ENCODE data around the gene CRHR1. TPM values are rescaled to one million over a fixed set of nuclear protein-coding genes. Genes with fewer than 3 reads are reported as not detected.

Gene CRHR1
- total RNA-seq, 1 donor from 2014 or later: not detected

GRCh38 chr17:45825792-45826191 is 41.7 kb downstream of the CRHR1 start:
- H3K27me3 ChIP-seq (ENCODE audit: control insufficient read depth, insufficient read depth, low read length): peaks cover 2% of the 10 kb centered on the region
- no peak for FAIRE-seq

DNA sequence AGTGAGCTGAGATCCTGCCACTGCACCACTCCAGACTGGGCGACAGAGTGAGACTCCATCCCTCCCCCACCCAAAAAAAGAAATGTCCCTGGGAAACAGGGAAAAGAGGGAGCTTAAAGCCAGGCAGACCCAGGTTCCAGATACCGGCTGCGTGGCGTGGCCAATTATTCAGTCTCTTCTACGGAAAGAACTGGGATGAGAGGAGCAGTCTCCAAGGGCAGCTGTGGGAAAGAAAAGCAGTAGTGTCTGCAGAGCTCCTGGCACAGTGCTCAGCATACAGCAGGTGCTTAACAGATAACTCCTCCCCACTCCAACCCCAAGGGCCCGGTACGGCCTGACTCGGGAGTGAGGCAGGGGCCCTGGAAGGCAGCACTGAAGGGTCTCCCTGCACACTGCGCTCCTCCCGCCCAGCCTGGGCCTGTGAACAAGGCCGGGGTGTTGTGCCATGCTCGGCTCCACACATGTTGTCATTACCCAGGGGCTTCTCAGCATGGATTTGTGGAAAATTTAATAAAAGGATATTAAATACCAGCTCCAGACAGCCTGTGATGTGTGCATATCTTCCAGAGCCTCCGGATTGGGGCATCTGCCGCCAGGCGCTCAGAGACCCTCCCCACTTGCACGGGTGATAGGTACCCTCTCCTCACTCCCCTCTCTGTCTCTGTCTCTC is 42.9 kb downstream of the CRHR1 start:
- Histone ChIP-seq H3K36me3 (ENCODE audit: control insufficient read depth, insufficient read depth, low read length) (no peaks in the 10 kb centered on the region), H3K4me3 (ENCODE audit: low read depth, low read length) (no peak overlapping the region), H3K27me3 (ENCODE audit: control insufficient read depth, insufficient read depth, low read length) (peaks cover 2% of the 10 kb centered on the region)
- DNase-seq (ENCODE audit: low read depth): no peak
- no peak for FAIRE-seq
- TF ChIP-seq, protein P1, sequence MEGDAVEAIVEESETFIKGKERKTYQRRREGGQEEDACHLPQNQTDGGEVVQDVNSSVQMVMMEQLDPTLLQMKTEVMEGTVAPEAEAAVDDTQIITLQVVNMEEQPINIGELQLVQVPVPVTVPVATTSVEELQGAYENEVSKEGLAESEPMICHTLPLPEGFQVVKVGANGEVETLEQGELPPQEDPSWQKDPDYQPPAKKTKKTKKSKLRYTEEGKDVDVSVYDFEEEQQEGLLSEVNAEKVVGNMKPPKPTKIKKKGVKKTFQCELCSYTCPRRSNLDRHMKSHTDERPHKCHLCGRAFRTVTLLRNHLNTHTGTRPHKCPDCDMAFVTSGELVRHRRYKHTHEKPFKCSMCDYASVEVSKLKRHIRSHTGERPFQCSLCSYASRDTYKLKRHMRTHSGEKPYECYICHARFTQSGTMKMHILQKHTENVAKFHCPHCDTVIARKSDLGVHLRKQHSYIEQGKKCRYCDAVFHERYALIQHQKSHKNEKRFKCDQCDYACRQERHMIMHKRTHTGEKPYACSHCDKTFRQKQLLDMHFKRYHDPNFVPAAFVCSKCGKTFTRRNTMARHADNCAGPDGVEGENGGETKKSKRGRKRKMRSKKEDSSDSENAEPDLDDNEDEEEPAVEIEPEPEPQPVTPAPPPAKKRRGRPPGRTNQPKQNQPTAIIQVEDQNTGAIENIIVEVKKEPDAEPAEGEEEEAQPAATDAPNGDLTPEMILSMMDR (IDR thresholded peaks at IDR 0.05; ENCODE audit: insufficient read depth, low read length, severe bottlenecking): no peak

More at GRCh38 chr17:45825792-45826191, 41.7 kb downstream of the CRHR1 start:
- no peaks in the 10 kb centered on the region for H3K36me3 ChIP-seq (ENCODE audit: control insufficient read depth, insufficient read depth, low read length)
- TF ChIP-seq, protein P1 (IDR thresholded peaks at IDR 0.05; ENCODE audit: insufficient read depth, low read length, severe bottlenecking): no peak
- no peak overlapping the region for H3K4me3 ChIP-seq (ENCODE audit: low read depth, low read length)
- DNase-seq (ENCODE audit: low read depth): no peak

DNA sequence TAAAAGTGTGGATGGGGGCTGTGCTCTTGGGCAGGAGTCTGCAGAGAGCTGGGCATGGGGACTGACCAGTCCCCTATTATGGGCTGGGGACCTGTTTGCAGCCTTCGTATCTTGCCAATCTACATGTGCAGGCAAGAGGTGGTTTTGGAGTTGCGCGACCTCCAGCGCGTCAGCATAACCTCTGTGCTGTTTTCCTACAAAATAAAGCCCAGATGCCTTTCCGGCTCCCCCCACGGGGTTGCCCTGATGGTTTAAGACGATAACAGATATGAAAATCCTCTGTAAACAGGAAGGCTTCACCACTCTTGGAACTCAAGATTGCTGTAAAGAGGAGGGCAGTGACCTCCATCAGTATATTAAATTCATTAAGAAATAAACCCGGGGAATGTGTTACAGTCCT is 44.1 kb downstream of the CRHR1 start:
- TF ChIP-seq, protein P1 (IDR thresholded peaks at IDR 0.05; ENCODE audit: insufficient read depth, low read length, severe bottlenecking): no peak
- Histone ChIP-seq H3K27me3 (ENCODE audit: control insufficient read depth, insufficient read depth, low read length) (peaks cover 2% of the 10 kb centered on the region), H3K4me3 (ENCODE audit: low read depth, low read length) (no peak overlapping the region), H3K36me3 (ENCODE audit: control insufficient read depth, insufficient read depth, low read length) (no peaks in the 10 kb centered on the region)
- DNase-seq (ENCODE audit: low read depth) (no peak), FAIRE-seq (no peak)

DNA sequence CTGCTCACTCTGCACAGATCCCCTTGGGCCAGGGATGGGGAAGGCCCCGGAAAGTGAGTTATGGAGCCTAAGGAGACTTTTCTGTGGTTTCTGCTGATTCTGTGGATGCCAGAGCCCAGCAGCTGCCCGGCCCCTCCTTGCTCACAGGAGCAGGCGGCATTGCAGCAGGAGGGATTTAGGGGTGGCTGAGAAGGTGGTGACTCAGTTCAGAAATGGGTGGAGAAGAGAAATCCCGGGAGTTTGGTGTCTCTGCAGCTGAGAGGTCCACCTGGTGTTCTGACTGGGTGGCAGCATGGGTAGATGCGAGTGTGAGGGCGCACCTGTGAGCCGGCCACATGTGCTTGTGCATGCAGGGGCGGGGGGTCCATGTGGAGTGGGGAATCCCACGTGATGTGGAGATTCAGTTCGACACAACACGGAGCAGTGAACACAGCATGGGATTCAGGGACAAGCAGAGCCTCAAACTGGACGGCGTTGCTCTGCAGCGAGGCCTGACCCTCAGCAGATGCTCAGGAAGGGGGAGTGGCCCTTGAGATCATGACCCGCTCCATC is 44.5 kb downstream of the CRHR1 start:
- FAIRE-seq (no peak), DNase-seq (ENCODE audit: low read depth) (no peak)
- Histone ChIP-seq H3K27me3 (ENCODE audit: control insufficient read depth, insufficient read depth, low read length) (peaks cover 2% of the 10 kb centered on the region), H3K4me3 (ENCODE audit: low read depth, low read length) (no peak overlapping the region), H3K36me3 (ENCODE audit: control insufficient read depth, insufficient read depth, low read length) (no peaks in the 10 kb centered on the region)
- TF ChIP-seq, protein P1 (IDR thresholded peaks at IDR 0.05; ENCODE audit: insufficient read depth, low read length, severe bottlenecking): no peak

DNA sequence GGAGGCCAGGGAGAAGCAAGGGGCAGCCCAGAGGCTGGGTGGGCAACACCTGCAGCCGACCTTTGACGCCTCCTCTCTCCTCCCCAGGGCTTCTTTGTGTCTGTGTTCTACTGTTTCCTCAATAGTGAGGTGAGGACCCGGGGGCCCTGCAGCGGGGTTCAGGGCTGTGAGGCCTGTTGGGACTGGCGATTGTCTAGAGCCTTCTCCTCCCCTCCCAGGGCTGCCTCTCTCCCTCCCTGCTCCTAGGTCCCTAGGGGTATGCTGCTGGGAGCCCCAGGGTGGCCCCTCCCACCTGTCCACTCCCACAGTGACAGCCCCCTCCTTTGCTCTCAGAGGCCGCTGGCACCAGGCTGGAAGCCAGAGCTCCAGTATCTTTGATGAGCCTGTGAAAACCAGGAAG is 49.8 kb downstream of the CRHR1 start:
- DNase-seq (ENCODE audit: low read depth): no peak
- H3K27me3 ChIP-seq (ENCODE audit: control insufficient read depth, insufficient read depth, low read length): peaks cover 9% of the 10 kb centered on the region
- TF ChIP-seq, protein P1 (IDR thresholded peaks at IDR 0.05; ENCODE audit: insufficient read depth, low read length, severe bottlenecking): no peak
- FAIRE-seq: no peak
- no peak overlapping the region for H3K4me3 ChIP-seq (ENCODE audit: low read depth, low read length)
- H3K36me3 ChIP-seq (ENCODE audit: control insufficient read depth, insufficient read depth, low read length): no peaks in the 10 kb centered on the region

Measured in bronchial epithelial cell (primary cell).